Left ventricle myocardium inferior (tissue), 1 donor: ENCODE measurements around the gene CCL13. TPM values are rescaled to one million over a fixed set of nuclear protein-coding genes. Genes with fewer than 3 reads are reported as not detected.

Experiments used
- DNase-seq: peaks from one replicate; pipeline ENCODE4 v3.0.0-alpha.2; 2020
- H3K27ac ChIP-seq: fragments of 200-600 bp; replicated peaks from 2 replicates; pipeline ENCODE4 v1.8.0; 2021
- H3K27me3 ChIP-seq: fragments of 200-600 bp; 2 replicates; pipeline ENCODE4 v1.8.0; 2021; ENCODE audit warnings: low read depth
- H3K36me3 ChIP-seq: fragments of 200-600 bp; 2 replicates; pipeline ENCODE4 v1.8.0; 2021
- H3K4me1 ChIP-seq: fragments of 200-600 bp; 2 replicates; pipeline ENCODE4 v1.8.0; 2021
- H3K4me3 ChIP-seq: fragments of 200-600 bp; 2 replicates; pipeline ENCODE4 v1.8.0; 2021; ENCODE audit warnings: mild to moderate bottlenecking, moderate library complexity
- H3K9me3 ChIP-seq: fragments of 200-600 bp; replicated peaks from 2 replicates; pipeline ENCODE4 v1.8.0; 2021
- CTCF ChIP-seq: fragments of 200-600 bp; IDR thresholded peaks from 2 replicates; pipeline ENCODE4 v1.8.0; 2021; ENCODE audit warnings: antibody characterized with exemption, mild to moderate bottlenecking, borderline replicate concordance
- intact Hi-C: fragments of 100-400 bp; cut with micrococcal nuclease; formaldehyde crosslinking; loops from one replicate; pipeline ENCODE4 v1.11.0; 2022
- total RNA-seq: library from RNA; stranded (reverse); fragmentation: NEBNext Ultra II Directional; extraction: Animal tissue kit (Norgen Biotek cat#: 25700); gene quantifications from one replicate; pipeline ENCODE4 v1.2.1, GENCODE V29; 2021
- donor health status: DM: no; HTN: yes; CAD: no; lungs with severe emphysema.

The CCL13 gene
- total RNA-seq, 1 donor from 2014 or later, result 0.74 TPM

- no peaks in the 10 kb centered on the region for H3K27me3 ChIP-seq
- no peaks in the 10 kb centered on the region for H3K4me1 ChIP-seq
- intact Hi-C loops, result no loop called here
Observed at GRCh38 chr17:34351096-34351495, 5.2 kb upstream of the CCL13 start.

GRCh38 chr17:34352191-34352590 lies 4.1 kb upstream of the CCL13 start:
- Histone ChIP-seq H3K27me3 (no peaks in the 10 kb centered on the region), H3K4me1 (no peaks in the 10 kb centered on the region), H3K9me3 (peaks cover 10% of the 10 kb centered on the region), H3K4me3 (no peak overlapping the region), H3K36me3 (no peaks in the 10 kb centered on the region), H3K27ac (no peak overlapping the region)
- TF ChIP-seq CTCF, result no peak
- DNase-seq, result no peak
- intact Hi-C loops, result no loop called here

More at GRCh38 chr17:34351096-34351495, 5.2 kb upstream of the CCL13 start:
- H3K36me3 ChIP-seq, result no peaks in the 10 kb centered on the region
- no peak overlapping the region for H3K4me3 ChIP-seq
- no peak for DNase-seq
- peaks cover 10% of the 10 kb centered on the region for H3K9me3 ChIP-seq
- TF ChIP-seq CTCF, result no peak
- no peak overlapping the region for H3K27ac ChIP-seq

GRCh38 chr17:34354637-34355036 lies 1.6 kb upstream of the CCL13 start:
- H3K4me1 ChIP-seq, result no peaks in the 10 kb centered on the region
- H3K4me3 ChIP-seq, result no peak overlapping the region
- H3K27ac ChIP-seq, result no peak overlapping the region
- no peak for DNase-seq
- H3K36me3 ChIP-seq, result no peaks in the 10 kb centered on the region
- H3K9me3 ChIP-seq, result peaks cover 10% of the 10 kb centered on the region
- intact Hi-C loops, result no loop called here
- no peaks in the 10 kb centered on the region for H3K27me3 ChIP-seq
- TF ChIP-seq CTCF, result no peak

GRCh38 chr17:34357398-34357797 lies 1.1 kb downstream of the CCL13 start:
- Histone ChIP-seq H3K27me3 (peaks cover 7% of the 10 kb centered on the region), H3K27ac (no peak overlapping the region), H3K4me1 (peaks cover 8% of the 10 kb centered on the region), H3K9me3 (peaks cover 10% of the 10 kb centered on the region), H3K4me3 (no peak overlapping the region), H3K36me3 (no peaks in the 10 kb centered on the region)
- DNase-seq, result no peak
- no peak for TF ChIP-seq CTCF
- intact Hi-C loops, result no loop called here

- no peak overlapping the region for H3K4me3 ChIP-seq
- H3K27me3 ChIP-seq, result peaks cover 18% of the 10 kb centered on the region
- TF ChIP-seq CTCF, result no peak
- H3K27ac ChIP-seq, result no peak overlapping the region
- H3K9me3 ChIP-seq, result peaks cover 6% of the 10 kb centered on the region
- intact Hi-C loops, result no loop called here
- no peak for DNase-seq
- H3K4me1 ChIP-seq, result peaks cover 8% of the 10 kb centered on the region
- no peaks in the 10 kb centered on the region for H3K36me3 ChIP-seq
Observed at GRCh38 chr17:34358631-34359030, 2.4 kb downstream of the CCL13 start.
